ENCODE results near the gene HES5.

GRCh38 chr1:2529784-2530512 lies at the start of gene HES5:
- TF ChIP-seq POLR2A (IDR thresholded peaks at IDR 0.05; ENCODE audit: extremely low read depth, insufficient read length) (no peak), MYC (IDR thresholded peaks at IDR 0.05; ENCODE audit: low read depth, low read length) (no peak), CTCF (IDR thresholded peaks at IDR 0.05; ENCODE audit: low read depth, low read length) (no peak)
- TF ChIP-seq, protein P1, sequence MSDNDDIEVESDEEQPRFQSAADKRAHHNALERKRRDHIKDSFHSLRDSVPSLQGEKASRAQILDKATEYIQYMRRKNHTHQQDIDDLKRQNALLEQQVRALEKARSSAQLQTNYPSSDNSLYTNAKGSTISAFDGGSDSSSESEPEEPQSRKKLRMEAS (IDR thresholded peaks at IDR 0.05; ENCODE audit: low read depth, low read length), result no peak
